Glomerular endothelial cell (primary cell): ENCODE results near the gene LNX2. TPM values are rescaled to one million over a fixed set of nuclear protein-coding genes. Genes with fewer than 3 reads are reported as not detected.
"Not testable (repeated sequence)": the region's sequence is repeated elsewhere in the genome, so short reads cannot be mapped to it uniquely, and the experiment has no call there.

Experiments used
- DNase-seq: peaks from one replicate; pipeline ENCODE4 v3.0.0-alpha.2; 2011; ENCODE audit warnings: low read depth, low spot score; ENCODE audit errors: extremely low read depth
- total RNA-seq: library from RNA; depleted of rRNA; stranded (reverse); fragments of >200 nt; gene quantifications from 2 replicates; pipeline ENCODE4 v1.2.3, GENCODE V29; 2015

LNX2 gene
- total RNA-seq, 1 donor from 2014 or later, result 9.6 TPM

GRCh38 chr13:27638001-27638400 lies 17.7 kb upstream of the LNX2 start:
- no peak for DNase-seq

- DNase-seq, result no peak
Measured at GRCh38 chr13:27637289-27637626, 16.9 kb upstream of the LNX2 start.

- DNase-seq, result no peak
Measured at GRCh38 chr13:27636589-27637288, 16.4 kb upstream of the LNX2 start.

GRCh38 chr13:27635266-27635665 lies 14.9 kb upstream of the LNX2 start:
- no peak for DNase-seq

- no peak for DNase-seq
Measured at GRCh38 chr13:27634791-27635190, 14.5 kb upstream of the LNX2 start.

- DNase-seq, result no peak
Measured at GRCh38 chr13:27634231-27634630, 13.9 kb upstream of the LNX2 start.

- no peak for DNase-seq
Measured at GRCh38 chr13:27632648-27633047, 12.3 kb upstream of the LNX2 start.

GRCh38 chr13:27632214-27632613 lies 11.9 kb upstream of the LNX2 start:
- no peak for DNase-seq

GRCh38 chr13:27631665-27632064 lies 11.3 kb upstream of the LNX2 start:
- DNase-seq, result no peak

GRCh38 chr13:27631156-27631555 lies 10.8 kb upstream of the LNX2 start:
- DNase-seq, result no peak

GRCh38 chr13:27628766-27629165 lies 8.4 kb upstream of the LNX2 start:
- DNase-seq, result not testable (repeated sequence)

- DNase-seq, result no peak
Measured at GRCh38 chr13:27628081-27628480, 7.8 kb upstream of the LNX2 start.

GRCh38 chr13:27627380-27627779 lies 7.1 kb upstream of the LNX2 start:
- no peak for DNase-seq

- DNase-seq, result no peak
Measured at GRCh38 chr13:27625839-27626238, 5.5 kb upstream of the LNX2 start.

GRCh38 chr13:27624071-27624470 lies 3.7 kb upstream of the LNX2 start:
- DNase-seq, result no peak

GRCh38 chr13:27622881-27623280 lies 2.6 kb upstream of the LNX2 start:
- DNase-seq, result no peak

- DNase-seq, result no peak
Measured at GRCh38 chr13:27622102-27622820, 1.9 kb upstream of the LNX2 start.

- DNase-seq, result no peak
Measured at GRCh38 chr13:27621366-27622101, 1.2 kb upstream of the LNX2 start, which contains the start of gene POLR1D. Gene POLR1D (plus strand): TSS chr13:27621892. CDS start chr13:27621984, 92 bp downstream.

- no peak for DNase-seq
Measured at GRCh38 chr13:27621116-27621365, 712 bp upstream of the LNX2 start.

- no peak for DNase-seq
Measured at GRCh38 chr13:27619728-27620376, 477 bp downstream of the LNX2 start.

- no peak for DNase-seq
Measured at GRCh38 chr13:27619093-27619727, 1.1 kb downstream of the LNX2 start.
